ENCODE results near the gene PLEKHN1.

The PLEKHN1 gene

GRCh38 chr1:1019122-1019999 lies 53.1 kb downstream of the PLEKHN1 start:
- intact Hi-C loops (cut with DNase I): loop anchor here (2.0 kb wide), 1 partner anchor 13 kb away; no protein-coding TSS in a partner anchor
- peak; percentile 61 to 97 (median 76) for DNase-seq

GRCh38 chr1:1020000-1020404 lies 53.7 kb downstream of the PLEKHN1 start, which contains the start of gene AGRN:
Gene AGRN, plus strand, starts transcription at chr1:1020120. Its CDS starts 53 bp downstream, at chr1:1020173.
- peak in 1 of 10 donors; percentile 67 for DNase-seq
- intact Hi-C loops (cut with DNase I): loop anchor here (2.0 kb wide), 1 partner anchor 13 kb away; no protein-coding TSS in a partner anchor

GRCh38 chr1:1020415-1021009 lies 54.2 kb downstream of the PLEKHN1 start:
- DNase-seq: no peak
- intact Hi-C loops (cut with DNase I): no loop called here

GRCh38 chr1:1021010-1021919 lies 55.0 kb downstream of the PLEKHN1 start:
- intact Hi-C loops (cut with DNase I): no loop called here
- DNase-seq: no peak

GRCh38 chr1:1021920-1022259 lies 55.6 kb downstream of the PLEKHN1 start:
- DNase-seq: no peak
- intact Hi-C loops (cut with DNase I): no loop called here

GRCh38 chr1:1022302-1023009 lies 56.2 kb downstream of the PLEKHN1 start:
- intact Hi-C loops (cut with DNase I): no loop called here
- no peak for DNase-seq

GRCh38 chr1:1023700-1024099 lies 57.4 kb downstream of the PLEKHN1 start:
- no peak for DNase-seq

GRCh38 chr1:1024149-1024770 lies 58.0 kb downstream of the PLEKHN1 start:
- intact Hi-C loops (cut with DNase I): no loop called here
- no peak for DNase-seq

More at GRCh38 chr1:1023700-1024099, 57.4 kb downstream of the PLEKHN1 start:
- intact Hi-C loops (cut with DNase I): no loop called here

- peak in 2 of 10 donors; percentile 39 to 70 for DNase-seq
- intact Hi-C loops (cut with DNase I): no loop called here
These were observed 58.8 kb downstream of the PLEKHN1 start for GRCh38 chr1:1024771-1025699.

Data from posterior cingulate gyrus (tissue), 11 donors.